ENCODE data around the gene MED12.
A peak's percentile ranks its signal among the peaks of the same experiment; 100 is the strongest.

MED12 gene

GRCh38 chrX:71081330-71082123 lies 36.9 kb upstream of the MED12 start (continued):
- TF ChIP-seq SCRT2 (tag by site-specific recombination; IDR thresholded peaks at IDR 0.05): no peak
- TF ChIP-seq ZIC2 (tag by site-specific recombination; IDR thresholded peaks at IDR 0.05): peak; percentile 31; the same call in 1 of the 2 replicates
- no peak for TF ChIP-seq ZNF114 (tag by site-specific recombination; IDR thresholded peaks at IDR 0.05)
- 0 out of 2 replicates have a peak, but pooled peaks have one; percentile 19 for TF ChIP-seq PRDM1 (tag by site-specific recombination; IDR thresholded peaks at IDR 0.05)
- TF ChIP-seq, protein P1, sequence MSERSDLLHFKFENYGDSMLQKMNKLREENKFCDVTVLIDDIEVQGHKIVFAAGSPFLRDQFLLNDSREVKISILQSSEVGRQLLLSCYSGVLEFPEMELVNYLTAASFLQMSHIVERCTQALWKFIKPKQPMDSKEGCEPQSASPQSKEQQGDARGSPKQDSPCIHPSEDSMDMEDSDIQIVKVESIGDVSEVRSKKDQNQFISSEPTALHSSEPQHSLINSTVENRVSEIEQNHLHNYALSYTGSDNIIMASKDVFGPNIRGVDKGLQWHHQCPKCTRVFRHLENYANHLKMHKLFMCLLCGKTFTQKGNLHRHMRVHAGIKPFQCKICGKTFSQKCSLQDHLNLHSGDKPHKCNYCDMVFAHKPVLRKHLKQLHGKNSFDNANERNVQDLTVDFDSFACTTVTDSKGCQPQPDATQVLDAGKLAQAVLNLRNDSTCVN (tag by site-specific recombination; optimal IDR thresholded peaks at IDR 0.05): no peak
- no peak for TF ChIP-seq ZNF404 (tag by site-specific recombination; IDR thresholded peaks at IDR 0.05)
- peak; percentile 95 for TF ChIP-seq FEZF1 (tag by site-specific recombination; IDR thresholded peaks at IDR 0.05)
- TF ChIP-seq ZBTB6 (tag by site-specific recombination; IDR thresholded peaks at IDR 0.05): peak; percentile 94
- 0 out of 2 replicates have a peak, but pooled peaks have one; percentile 20 for TF ChIP-seq ZFP69B (tag by site-specific recombination; IDR thresholded peaks at IDR 0.05)
- no peak for TF ChIP-seq ZNF621 (tag by site-specific recombination; IDR thresholded peaks at IDR 0.05)
- TF ChIP-seq HOXC10 (CRISPR knock-in tag; IDR thresholded peaks at IDR 0.05): no peak
- TF ChIP-seq, protein P2, sequence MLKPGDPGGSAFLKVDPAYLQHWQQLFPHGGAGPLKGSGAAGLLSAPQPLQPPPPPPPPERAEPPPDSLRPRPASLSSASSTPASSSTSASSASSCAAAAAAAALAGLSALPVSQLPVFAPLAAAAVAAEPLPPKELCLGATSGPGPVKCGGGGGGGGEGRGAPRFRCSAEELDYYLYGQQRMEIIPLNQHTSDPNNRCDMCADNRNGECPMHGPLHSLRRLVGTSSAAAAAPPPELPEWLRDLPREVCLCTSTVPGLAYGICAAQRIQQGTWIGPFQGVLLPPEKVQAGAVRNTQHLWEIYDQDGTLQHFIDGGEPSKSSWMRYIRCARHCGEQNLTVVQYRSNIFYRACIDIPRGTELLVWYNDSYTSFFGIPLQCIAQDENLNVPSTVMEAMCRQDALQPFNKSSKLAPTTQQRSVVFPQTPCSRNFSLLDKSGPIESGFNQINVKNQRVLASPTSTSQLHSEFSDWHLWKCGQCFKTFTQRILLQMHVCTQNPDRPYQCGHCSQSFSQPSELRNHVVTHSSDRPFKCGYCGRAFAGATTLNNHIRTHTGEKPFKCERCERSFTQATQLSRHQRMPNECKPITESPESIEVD (tag by site-specific recombination; IDR thresholded peaks at IDR 0.05): peak; percentile 96
- TF ChIP-seq PRDM4 (tag by site-specific recombination; IDR thresholded peaks at IDR 0.05): 0 out of 2 replicates have a peak, but pooled peaks have one; percentile 38
- TF ChIP-seq, protein P3, sequence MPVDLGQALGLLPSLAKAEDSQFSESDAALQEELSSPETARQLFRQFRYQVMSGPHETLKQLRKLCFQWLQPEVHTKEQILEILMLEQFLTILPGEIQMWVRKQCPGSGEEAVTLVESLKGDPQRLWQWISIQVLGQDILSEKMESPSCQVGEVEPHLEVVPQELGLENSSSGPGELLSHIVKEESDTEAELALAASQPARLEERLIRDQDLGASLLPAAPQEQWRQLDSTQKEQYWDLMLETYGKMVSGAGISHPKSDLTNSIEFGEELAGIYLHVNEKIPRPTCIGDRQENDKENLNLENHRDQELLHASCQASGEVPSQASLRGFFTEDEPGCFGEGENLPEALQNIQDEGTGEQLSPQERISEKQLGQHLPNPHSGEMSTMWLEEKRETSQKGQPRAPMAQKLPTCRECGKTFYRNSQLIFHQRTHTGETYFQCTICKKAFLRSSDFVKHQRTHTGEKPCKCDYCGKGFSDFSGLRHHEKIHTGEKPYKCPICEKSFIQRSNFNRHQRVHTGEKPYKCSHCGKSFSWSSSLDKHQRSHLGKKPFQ (tag by site-specific recombination; IDR thresholded peaks at IDR 0.05): peak; percentile 44; the same call in 1 of the 2 replicates
- TF ChIP-seq ZNF544 (tag by site-specific recombination; IDR thresholded peaks at IDR 0.05): no peak
- TF ChIP-seq ZNF138 (tag by site-specific recombination; IDR thresholded peaks at IDR 0.05; ENCODE audit: borderline replicate concordance): no peak
- TF ChIP-seq, protein P4, sequence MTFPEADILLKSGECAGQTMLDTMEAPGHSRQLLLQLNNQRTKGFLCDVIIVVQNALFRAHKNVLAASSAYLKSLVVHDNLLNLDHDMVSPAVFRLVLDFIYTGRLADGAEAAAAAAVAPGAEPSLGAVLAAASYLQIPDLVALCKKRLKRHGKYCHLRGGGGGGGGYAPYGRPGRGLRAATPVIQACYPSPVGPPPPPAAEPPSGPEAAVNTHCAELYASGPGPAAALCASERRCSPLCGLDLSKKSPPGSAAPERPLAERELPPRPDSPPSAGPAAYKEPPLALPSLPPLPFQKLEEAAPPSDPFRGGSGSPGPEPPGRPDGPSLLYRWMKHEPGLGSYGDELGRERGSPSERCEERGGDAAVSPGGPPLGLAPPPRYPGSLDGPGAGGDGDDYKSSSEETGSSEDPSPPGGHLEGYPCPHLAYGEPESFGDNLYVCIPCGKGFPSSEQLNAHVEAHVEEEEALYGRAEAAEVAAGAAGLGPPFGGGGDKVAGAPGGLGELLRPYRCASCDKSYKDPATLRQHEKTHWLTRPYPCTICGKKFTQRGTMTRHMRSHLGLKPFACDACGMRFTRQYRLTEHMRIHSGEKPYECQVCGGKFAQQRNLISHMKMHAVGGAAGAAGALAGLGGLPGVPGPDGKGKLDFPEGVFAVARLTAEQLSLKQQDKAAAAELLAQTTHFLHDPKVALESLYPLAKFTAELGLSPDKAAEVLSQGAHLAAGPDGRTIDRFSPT (tag by site-specific recombination; IDR thresholded peaks at IDR 0.05): no peak
- no peak for TF ChIP-seq ZNF169 (tag by site-specific recombination; IDR thresholded peaks at IDR 0.05)
- TF ChIP-seq CTCF (tag by site-specific recombination; IDR thresholded peaks at IDR 0.05): no peak
- peak; percentile 83 for TF ChIP-seq IKZF3 (tag by site-specific recombination; IDR thresholded peaks at IDR 0.05)
- no peak for TF ChIP-seq GLIS2 (tag by site-specific recombination; IDR thresholded peaks at IDR 0.05)
- no peak for TF ChIP-seq ZNF645 (tag by site-specific recombination; IDR thresholded peaks at IDR 0.05)
- no peak for TF ChIP-seq ZBTB20 (tag by site-specific recombination; IDR thresholded peaks at IDR 0.05)
- TF ChIP-seq ZBTB1 (tag by site-specific recombination; IDR thresholded peaks at IDR 0.05): 0 out of 2 replicates have a peak, but pooled peaks have one; percentile 30
- peak; percentile 68; the same call in 1 of the 2 replicates for TF ChIP-seq MZF1 (tag by site-specific recombination; IDR thresholded peaks at IDR 0.05; ENCODE audit: borderline replicate concordance)
- TF ChIP-seq ZNF670 (tag by site-specific recombination; IDR thresholded peaks at IDR 0.05; ENCODE audit: low read depth): no peak
